Neural progenitor cell (in vitro differentiated cells): ENCODE results near the gene TSSC4. TPM values are rescaled to one million over a fixed set of nuclear protein-coding genes. Genes with fewer than 3 reads are reported as not detected.

Source experiments
- DNase-seq: peaks from one replicate; pipeline ENCODE4 v3.0.0-alpha.2; 2016; ENCODE audit warnings: low spot score
- H2AFZ ChIP-seq: fragments of 200-600 bp; sonication (generic); replicated peaks from 2 replicates; pipeline ENCODE4 v1.6.1; 2016; ENCODE audit warnings: antibody characterized with exemption
- H3F3A ChIP-seq: fragments of 200-600 bp; sonication (generic); 2 replicates; pipeline ENCODE4 v1.6.1; 2016; ENCODE audit warnings: antibody characterized with exemption, low read depth
- H3K27ac ChIP-seq: fragments of 200-600 bp; sonication (generic); 2 replicates; pipeline ENCODE4 v1.5.1; 2016; ENCODE audit warnings: mild to moderate bottlenecking
- H3K27me3 ChIP-seq: fragments of 200-600 bp; sonication (generic); 2 replicates; pipeline ENCODE4 v1.6.1; 2016; ENCODE audit warnings: mild to moderate bottlenecking, moderate library complexity
- H3K36me3 ChIP-seq: fragments of 200-600 bp; sonication (generic); 2 replicates; pipeline ENCODE4 v1.5.1; 2016
- H3K4me1 ChIP-seq: fragments of 200-600 bp; sonication (generic); 2 replicates; pipeline ENCODE4 v1.6.1; 2016; ENCODE audit warnings: mixed run types
- H3K4me2 ChIP-seq: fragments of 200-600 bp; sonication (generic); 2 replicates; pipeline ENCODE4 v1.6.1; 2016
- H3K4me3 ChIP-seq: fragments of 200-600 bp; sonication (generic); 2 replicates; pipeline ENCODE4 v1.5.1; 2016
- H3K79me2 ChIP-seq: fragments of 200-600 bp; sonication (generic); 2 replicates; pipeline ENCODE4 v1.6.1; 2016; ENCODE audit warnings: low read depth
- H3K9ac ChIP-seq: fragments of 200-600 bp; sonication (generic); 2 replicates; pipeline ENCODE4 v1.6.1; 2016
- H3K9me3 ChIP-seq: fragments of 200-600 bp; sonication (generic); 2 replicates; pipeline ENCODE4 v1.5.1; 2016; ENCODE audit warnings: low read depth
- H4K20me1 ChIP-seq: fragments of 200-600 bp; sonication (generic); 2 replicates; pipeline ENCODE4 v1.6.1; 2016; ENCODE audit warnings: low read depth
- H3K27ac Mint-ChIP-seq: 3 replicates; pipeline ENCODE4 v1.8.0; 2021; ENCODE audit warnings: mixed read lengths
- H3K27me3 Mint-ChIP-seq: 2 replicates; pipeline ENCODE4 v1.8.0; 2022; ENCODE audit warnings: low read depth, mild to moderate bottlenecking, inconsistent platforms, moderate library complexity, mixed read lengths; ENCODE audit not compliant: insufficient read depth
- H3K36me3 Mint-ChIP-seq: 3 replicates; pipeline ENCODE4 v1.8.0; 2021; ENCODE audit warnings: mixed read lengths
- H3K4me1 Mint-ChIP-seq: 3 replicates; pipeline ENCODE4 v1.8.0; 2021; ENCODE audit warnings: mixed read lengths
- H3K4me3 Mint-ChIP-seq: 3 replicates; pipeline ENCODE4 v1.8.0; 2021; ENCODE audit warnings: mild to moderate bottlenecking, moderate library complexity, mixed read lengths
- H3K9me3 Mint-ChIP-seq: 3 replicates; pipeline ENCODE4 v1.8.0; 2020; ENCODE audit warnings: mixed read lengths
- EZH2 ChIP-seq: fragments of 200-600 bp; sonication (generic); IDR thresholded peaks from 2 replicates; pipeline ENCODE4 v1.6.1; 2017; ENCODE audit warnings: antibody characterized with exemption, mild to moderate bottlenecking, moderate library complexity
- EZH2phosphoT487 ChIP-seq: fragments of 200-600 bp; sonication (generic); IDR thresholded peaks from 2 replicates; pipeline ENCODE4 v1.6.1; 2017; ENCODE audit warnings: antibody characterized with exemption
- total RNA-seq: library from RNA; depleted of rRNA; stranded (reverse); fragments of >200 nt; gene quantifications from 2 replicates; pipeline ENCODE4 v1.2.3, GENCODE V29; 2015; ENCODE audit warnings: low replicate concordance
- TF ChIP-seq, protein P1 (sequence below): fragments of 200-600 bp; sonication (generic); IDR thresholded peaks from 2 replicates; pipeline ENCODE4 v1.5.1; 2017; ENCODE audit warnings: antibody characterized with exemption, mild to moderate bottlenecking

The TSSC4 gene
- total RNA-seq, 1 donor from 2014 or later = 11.1 TPM

DNA sequence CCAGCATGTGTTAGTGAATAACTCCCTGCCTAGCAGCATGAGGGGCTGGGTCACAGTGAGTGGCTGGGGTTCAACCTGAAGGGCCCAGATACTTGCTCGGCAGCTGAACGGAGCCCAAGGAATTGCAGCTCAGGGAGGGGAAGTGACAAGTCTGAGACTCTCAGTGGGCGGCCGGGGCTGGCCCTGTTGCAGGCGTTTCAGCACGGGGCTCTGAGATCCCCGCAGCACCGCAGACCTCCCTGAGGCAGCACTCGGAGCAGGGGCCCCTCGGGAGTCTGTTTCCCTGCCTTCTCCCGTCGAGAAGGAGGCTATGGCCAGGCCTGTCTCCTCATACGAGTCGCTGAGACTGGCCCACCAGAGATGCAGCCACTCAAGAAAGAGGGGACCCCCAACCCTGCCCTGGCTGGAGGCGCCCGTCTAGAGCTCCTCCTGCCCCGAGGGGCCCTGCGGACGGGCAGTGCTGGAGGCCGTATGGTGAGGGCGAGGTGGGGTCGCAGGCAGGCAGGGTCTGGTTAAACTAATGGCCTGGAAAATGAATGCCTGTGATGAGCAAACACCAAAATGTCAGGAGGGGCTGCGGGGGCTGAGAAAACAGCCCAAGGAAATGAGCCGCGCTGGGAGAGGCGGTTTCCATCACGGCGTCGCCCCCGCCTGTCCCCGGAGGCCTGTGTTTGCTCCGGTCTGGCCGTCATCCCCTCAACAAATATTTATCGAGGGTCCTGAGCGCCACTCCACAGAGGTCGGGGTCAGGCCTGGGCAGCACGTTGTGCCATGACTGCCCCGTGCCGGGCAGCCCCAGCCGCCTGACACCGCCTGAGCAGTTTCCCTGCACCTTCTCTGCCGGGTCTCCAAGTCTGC, 9.3 kb downstream of the TSSC4 start:
- no peak overlapping the region for H3K9ac ChIP-seq
- DNase-seq = no peak
- TF ChIP-seq EZH2phosphoT487 (no peak), EZH2 (no peak)
- TF ChIP-seq, protein P1, sequence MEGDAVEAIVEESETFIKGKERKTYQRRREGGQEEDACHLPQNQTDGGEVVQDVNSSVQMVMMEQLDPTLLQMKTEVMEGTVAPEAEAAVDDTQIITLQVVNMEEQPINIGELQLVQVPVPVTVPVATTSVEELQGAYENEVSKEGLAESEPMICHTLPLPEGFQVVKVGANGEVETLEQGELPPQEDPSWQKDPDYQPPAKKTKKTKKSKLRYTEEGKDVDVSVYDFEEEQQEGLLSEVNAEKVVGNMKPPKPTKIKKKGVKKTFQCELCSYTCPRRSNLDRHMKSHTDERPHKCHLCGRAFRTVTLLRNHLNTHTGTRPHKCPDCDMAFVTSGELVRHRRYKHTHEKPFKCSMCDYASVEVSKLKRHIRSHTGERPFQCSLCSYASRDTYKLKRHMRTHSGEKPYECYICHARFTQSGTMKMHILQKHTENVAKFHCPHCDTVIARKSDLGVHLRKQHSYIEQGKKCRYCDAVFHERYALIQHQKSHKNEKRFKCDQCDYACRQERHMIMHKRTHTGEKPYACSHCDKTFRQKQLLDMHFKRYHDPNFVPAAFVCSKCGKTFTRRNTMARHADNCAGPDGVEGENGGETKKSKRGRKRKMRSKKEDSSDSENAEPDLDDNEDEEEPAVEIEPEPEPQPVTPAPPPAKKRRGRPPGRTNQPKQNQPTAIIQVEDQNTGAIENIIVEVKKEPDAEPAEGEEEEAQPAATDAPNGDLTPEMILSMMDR = no peak
- H3K9me3 Mint-ChIP-seq = no peaks in the 10 kb centered on the region
- no peaks in the 10 kb centered on the region for H3K9me3 ChIP-seq
- no peak overlapping the region for H3K4me2 ChIP-seq
- H4K20me1 ChIP-seq = no peaks in the 10 kb centered on the region
- no peaks in the 10 kb centered on the region for H3F3A ChIP-seq
- H3K27me3 ChIP-seq = no peaks in the 10 kb centered on the region
- H3K4me3 Mint-ChIP-seq = no peak overlapping the region
- no peaks in the 10 kb centered on the region for H3K79me2 ChIP-seq
- peaks cover 7% of the 10 kb centered on the region for H3K27me3 Mint-ChIP-seq
- H3K27ac ChIP-seq = no peak overlapping the region
- no peaks in the 10 kb centered on the region for H3K36me3 Mint-ChIP-seq
- H3K27ac Mint-ChIP-seq = no peak overlapping the region
- H3K4me3 ChIP-seq = no peak overlapping the region
- no peaks in the 10 kb centered on the region for H3K4me1 Mint-ChIP-seq
- no peaks in the 10 kb centered on the region for H3K4me1 ChIP-seq
- H3K36me3 ChIP-seq = no peaks in the 10 kb centered on the region
- no peak overlapping the region for H2AFZ ChIP-seq

DNA sequence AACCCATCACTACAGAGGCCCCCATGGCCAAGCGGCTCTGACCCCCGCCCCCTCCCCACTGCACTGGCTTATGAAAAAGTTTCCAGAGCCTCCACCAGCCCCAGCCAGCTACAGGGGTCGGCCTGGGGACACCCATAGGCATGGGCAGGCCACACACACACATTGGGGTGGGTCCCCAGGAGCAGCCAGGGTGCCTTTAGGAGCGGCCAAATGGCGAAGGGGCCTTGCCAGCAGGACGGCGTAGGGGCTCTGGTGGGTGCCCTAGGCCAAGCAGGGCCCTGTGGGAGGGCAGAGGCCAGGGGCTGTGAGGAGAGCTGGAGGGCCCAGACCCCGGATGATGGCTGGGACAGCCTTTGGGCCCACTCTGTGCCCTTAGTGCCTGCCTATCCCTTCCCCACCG, 10.1 kb downstream of the TSSC4 start:
- H3K9ac ChIP-seq = no peak overlapping the region
- no peak overlapping the region for H3K27ac ChIP-seq
- no peaks in the 10 kb centered on the region for H3K36me3 ChIP-seq
- Mint-ChIP-seq H3K9me3 (no peaks in the 10 kb centered on the region), H3K27me3 (peaks cover 7% of the 10 kb centered on the region), H3K4me1 (no peaks in the 10 kb centered on the region), H3K36me3 (no peaks in the 10 kb centered on the region), H3K4me3 (no peak overlapping the region), H3K27ac (no peak overlapping the region)
- H3K9me3 ChIP-seq = no peaks in the 10 kb centered on the region
- no peaks in the 10 kb centered on the region for H3K4me1 ChIP-seq
- H2AFZ ChIP-seq = no peak overlapping the region
- H4K20me1 ChIP-seq = no peaks in the 10 kb centered on the region
- H3K4me2 ChIP-seq = no peak overlapping the region
- H3F3A ChIP-seq = no peaks in the 10 kb centered on the region
- DNase-seq = no peak
- H3K79me2 ChIP-seq = no peaks in the 10 kb centered on the region
- TF ChIP-seq EZH2 (no peak), EZH2phosphoT487 (no peak)
- TF ChIP-seq, protein P1 = no peak
- H3K27me3 ChIP-seq = no peaks in the 10 kb centered on the region
- no peak overlapping the region for H3K4me3 ChIP-seq

DNA sequence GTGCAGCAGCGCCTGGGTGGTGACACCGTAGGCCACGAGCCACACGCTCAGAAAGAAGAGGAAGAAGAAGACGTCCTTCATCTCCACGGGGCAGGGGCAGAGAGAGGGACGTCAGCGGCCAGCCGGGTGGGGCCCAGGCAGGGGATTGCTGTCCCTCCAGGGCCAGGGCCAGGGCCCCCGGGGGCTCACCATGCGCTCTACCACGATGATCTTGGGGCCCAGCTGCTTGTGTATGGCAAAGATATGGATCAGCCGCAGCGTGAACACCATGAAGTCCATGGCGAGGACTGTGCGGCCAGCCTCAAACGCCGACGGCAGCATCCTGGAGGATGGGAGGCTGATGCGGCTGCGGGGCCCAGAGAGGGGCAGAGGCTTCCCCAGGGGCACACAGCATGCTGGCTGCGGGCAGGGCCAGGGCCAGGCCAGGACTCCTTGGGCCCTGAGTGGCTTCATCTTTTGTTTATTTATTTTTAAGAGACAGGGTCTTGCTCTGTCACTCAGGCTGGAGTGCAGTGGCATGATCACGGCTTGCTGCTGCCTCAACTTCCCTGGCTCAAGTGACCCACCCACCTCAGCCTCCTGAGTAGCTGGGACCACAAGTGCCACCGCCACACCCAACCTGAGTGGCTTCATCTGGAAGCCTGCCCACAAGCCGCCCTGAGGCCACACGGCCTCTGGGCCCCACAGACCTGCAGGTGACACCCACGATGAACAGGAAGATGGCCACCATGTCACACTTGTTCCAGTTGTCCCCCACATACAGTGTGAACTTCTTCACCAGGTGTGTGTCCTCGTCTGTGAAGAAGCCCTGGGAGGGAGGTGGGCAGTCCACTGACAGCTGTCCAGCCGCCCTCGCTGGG, 11.1 kb downstream of the TSSC4 start:
- no peaks in the 10 kb centered on the region for H3K9me3 ChIP-seq
- Mint-ChIP-seq H3K4me3 (no peak overlapping the region), H3K27ac (no peak overlapping the region), H3K9me3 (no peaks in the 10 kb centered on the region), H3K36me3 (no peaks in the 10 kb centered on the region), H3K27me3 (peaks cover 5% of the 10 kb centered on the region), H3K4me1 (no peaks in the 10 kb centered on the region)
- H3F3A ChIP-seq = no peaks in the 10 kb centered on the region
- no peak overlapping the region for H3K9ac ChIP-seq
- H3K27me3 ChIP-seq = no peaks in the 10 kb centered on the region
- no peak overlapping the region for H3K4me3 ChIP-seq
- H3K4me2 ChIP-seq = no peak overlapping the region
- no peaks in the 10 kb centered on the region for H3K4me1 ChIP-seq
- H3K79me2 ChIP-seq = no peaks in the 10 kb centered on the region
- no peaks in the 10 kb centered on the region for H3K36me3 ChIP-seq
- TF ChIP-seq EZH2 (no peak), EZH2phosphoT487 (no peak)
- TF ChIP-seq, protein P1 = no peak
- no peak overlapping the region for H2AFZ ChIP-seq
- H3K27ac ChIP-seq = no peak overlapping the region
- DNase-seq = no peak
- no peaks in the 10 kb centered on the region for H4K20me1 ChIP-seq
